GM12891 (cell line): ENCODE results near the gene TAS2R1.

Experiments used
- PAX5 ChIP-seq: IDR thresholded peaks from 2 replicates; pipeline ENCODE4 v1.6.1; 2011; ENCODE audit warnings: low read length, moderate library complexity, mild to moderate bottlenecking; ENCODE audit not compliant: insufficient read depth, severe bottlenecking
- POLR2A ChIP-seq: IDR thresholded peaks from 2 replicates; pipeline ENCODE4 v1.6.1; 2011; ENCODE audit warnings: low read depth, low read length, control low read depth
- POLR2AphosphoS5 ChIP-seq: IDR thresholded peaks from 2 replicates; pipeline ENCODE4 v1.6.1; 2011; ENCODE audit warnings: low read depth, low read length, control low read depth
- SPI1 ChIP-seq: IDR thresholded peaks from 2 replicates; pipeline ENCODE4 v1.6.1; 2011; ENCODE audit warnings: low read depth, low read length, control low read depth
- TAF1 ChIP-seq: IDR thresholded peaks from 2 replicates; pipeline ENCODE4 v1.6.1; 2011; ENCODE audit warnings: low read depth, low read length, control low read depth

GRCh38 chr5:9632495-9632894, 2.3 kb upstream of the TAS2R1 start:
- no peak for TF ChIP-seq TAF1
- TF ChIP-seq POLR2AphosphoS5, result no peak
- no peak for TF ChIP-seq POLR2A
- peak; percentile 57 for TF ChIP-seq SPI1
- TF ChIP-seq PAX5, result no peak
